Muscle of leg (tissue), 16 donors: Measurements from ENCODE around the gene LLCFC1. TPM values are rescaled to one million over a fixed set of nuclear protein-coding genes. Genes with fewer than 3 reads are reported as not detected.

Experiments used
- DNase-seq: peaks from one replicate; pipeline ENCODE4 v3.0.0; 2013
- H3K27ac ChIP-seq: one replicate; pipeline ENCODE4 v1.5.1; 2013; ENCODE audit warnings: mild to moderate bottlenecking, low read length, control low read depth
- H3K27me3 ChIP-seq: one replicate; pipeline ENCODE4 v1.6.1; 2013; ENCODE audit warnings: low read length; ENCODE audit not compliant: control insufficient read depth, insufficient read depth
- H3K36me3 ChIP-seq: one replicate; pipeline ENCODE4 v1.6.1; 2013; ENCODE audit warnings: low read length; ENCODE audit not compliant: control insufficient read depth, insufficient read depth
- H3K4me1 ChIP-seq: one replicate; pipeline ENCODE4 v1.6.1; 2013; ENCODE audit warnings: low read length; ENCODE audit not compliant: control insufficient read depth, insufficient read depth
- H3K4me3 ChIP-seq: one replicate; pipeline ENCODE4 v1.5.1; 2013; ENCODE audit warnings: low read length, control low read depth
- H3K9me3 ChIP-seq: replicated peaks from 2 replicates; pipeline ENCODE4 v1.6.1; 2013; ENCODE audit warnings: low read depth, low read length; ENCODE audit not compliant: control insufficient read depth
- WGBS: methylation state at CpG from one replicate; pipeline ENCODE4 v1.1.5; 2013; ENCODE audit warnings: missing lambda C conversion rate; ENCODE audit not compliant: insufficient coverage; 5-methylcytosine and 5-hydroxymethylcytosine counted together
- long read RNA-seq, 11 donors: transcript quantifications; one replicate each; lab custom pipeline, GENCODE V29; 2026
- polyA plus RNA-seq, 8 donors: library from polyadenylated mRNA; unstranded; fragments of 120-200 nt; gene quantifications; one replicate each; pipeline versions ENCODE4 v1.2.1 to v1.2.3, GENCODE V29; 2013; ENCODE audit warnings: inconsistent platforms in 1 of 8, low replicate concordance in 1 of 8; ENCODE audit not compliant: insufficient read length in 8 of 8, insufficient read depth in 1 of 8
- total RNA-seq: library from RNA; stranded (reverse); fragments of 120-200 nt; gene quantifications from one replicate; pipeline ENCODE4 v1.2.4, GENCODE V29; 2013

LLCFC1 gene
- total RNA-seq (not detected), polyA plus RNA-seq (under 1 TPM in 4 of 8 donors, not detected in 4; 0.23 to 0.39 (median 0.33) TPM)
- long read RNA-seq, donor 1, result 0 reads
- long read RNA-seq, donor 2, result 0 reads
- long read RNA-seq, donor 3, result 0 reads
- long read RNA-seq, donor 4, result 0 reads
- long read RNA-seq, donor 5, result 0 reads
- long read RNA-seq, donor 6, result 0 reads
- long read RNA-seq, donor 7, result 0 reads
- long read RNA-seq, donor 8, result 0 reads
- long read RNA-seq, donor 9, result 0 reads
- long read RNA-seq, donor 10, result 0 reads
- long read RNA-seq, donor 11, result 0 reads

DNA sequence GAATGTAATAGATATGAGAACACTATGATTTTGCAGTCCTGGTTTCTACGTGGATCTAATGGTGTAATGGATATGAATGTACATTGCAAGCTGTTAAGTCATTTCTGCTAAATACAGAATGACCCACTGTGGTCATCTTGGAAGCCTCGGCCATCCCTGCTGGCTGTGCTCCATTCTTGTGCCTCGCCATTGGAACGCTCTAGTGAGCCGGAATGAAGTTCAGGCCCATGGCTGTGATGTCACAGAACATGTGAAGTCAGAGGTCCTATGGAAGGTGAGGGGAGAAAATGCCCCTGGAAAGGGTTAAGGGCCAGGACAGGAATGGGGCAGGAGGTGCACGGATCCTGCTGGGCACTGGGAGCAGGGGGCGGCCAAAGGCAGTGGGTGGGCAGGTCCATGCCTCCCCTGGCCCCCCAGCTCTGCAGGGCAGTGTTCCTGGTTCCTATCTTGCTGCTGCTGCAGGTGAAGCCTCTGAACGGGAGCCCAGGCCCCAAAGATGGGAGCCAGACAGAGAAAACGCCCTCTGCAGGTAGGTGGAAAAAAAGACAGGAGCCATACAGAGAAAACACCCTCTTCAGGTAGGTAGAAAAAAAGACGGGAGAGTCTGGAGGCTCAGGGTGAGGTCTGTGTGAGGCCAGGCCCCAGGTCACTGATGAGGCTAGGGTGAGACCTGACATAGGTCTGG, at the start of gene LLCFC1:
Gene LLCFC1, plus strand, starts transcription at position 259 of the 685 bp plus-strand sequence. Its CDS starts 138 bp downstream, at position 397.
- Histone ChIP-seq H3K9me3 (no peaks in the 10 kb centered on the region), H3K4me3 (no peak within 1 kb of the TSS), H3K27ac (no peak within 1 kb of the TSS), H3K27me3 (no peaks in the 10 kb centered on the region), H3K4me1 (no peaks in the 10 kb centered on the region), H3K36me3 (no peaks in the 10 kb centered on the region)
- DNase-seq, result no peak
- 58% methylated on average over 9 of the region's 10 CpGs for WGBS

DNA sequence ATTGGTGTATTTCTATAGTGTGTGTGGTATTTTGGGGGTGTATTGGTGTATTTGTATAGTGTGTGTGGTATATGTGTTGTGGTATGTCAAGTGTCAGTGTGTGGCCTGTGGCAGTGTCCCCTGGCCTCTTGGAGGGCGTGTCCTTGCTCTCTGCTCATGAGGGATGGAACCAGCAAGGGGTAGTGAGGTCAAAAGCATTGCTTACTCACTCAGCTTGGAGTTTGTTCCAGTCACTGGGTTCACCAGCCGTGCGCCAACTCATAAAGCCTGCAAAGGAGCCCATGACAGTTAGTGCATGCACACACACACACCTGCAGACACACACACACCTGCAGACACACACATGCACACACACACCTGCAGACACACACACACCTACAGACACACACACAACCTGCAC, 49.5 kb upstream of the LLCFC1 start:
- WGBS, result 63% methylated on average over 3 of the region's 3 CpGs
- no peak for DNase-seq
- no peaks in the 10 kb centered on the region for H3K27me3 ChIP-seq
- no peaks in the 10 kb centered on the region for H3K9me3 ChIP-seq
- no peak overlapping the region for H3K4me3 ChIP-seq
- no peaks in the 10 kb centered on the region for H3K4me1 ChIP-seq
- no peak overlapping the region for H3K27ac ChIP-seq
- H3K36me3 ChIP-seq, result no peaks in the 10 kb centered on the region

DNA sequence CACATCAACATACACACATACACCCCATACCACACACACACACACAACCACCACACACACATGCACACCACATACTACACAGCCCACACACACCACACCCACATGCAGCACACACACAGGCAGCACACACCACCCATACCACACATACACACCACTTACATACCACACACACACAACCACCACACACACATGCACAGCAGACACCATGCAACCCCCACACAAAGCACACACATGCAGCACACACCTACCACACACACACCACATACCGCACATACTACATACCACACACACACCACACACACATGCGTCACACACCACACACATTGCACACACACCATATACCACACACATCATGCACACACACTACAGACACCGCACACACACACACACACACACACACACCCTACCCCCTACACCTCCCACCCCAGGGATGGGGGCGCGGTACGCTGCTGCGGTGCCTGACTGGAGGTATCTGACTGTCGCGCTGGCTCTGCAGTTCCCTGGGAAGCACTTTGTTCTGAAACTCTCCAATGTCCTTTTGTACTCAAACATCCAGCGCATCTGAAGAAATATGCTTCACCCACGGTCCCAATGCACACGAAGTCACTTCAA, 48.3 kb upstream of the LLCFC1 start:
- Histone ChIP-seq H3K27ac (no peak overlapping the region), H3K9me3 (no peaks in the 10 kb centered on the region), H3K4me3 (no peak overlapping the region), H3K36me3 (no peaks in the 10 kb centered on the region), H3K27me3 (no peaks in the 10 kb centered on the region), H3K4me1 (no peaks in the 10 kb centered on the region)
- DNase-seq, result no peak
- WGBS, result 79% methylated on average over 12 of the region's 12 CpGs

DNA sequence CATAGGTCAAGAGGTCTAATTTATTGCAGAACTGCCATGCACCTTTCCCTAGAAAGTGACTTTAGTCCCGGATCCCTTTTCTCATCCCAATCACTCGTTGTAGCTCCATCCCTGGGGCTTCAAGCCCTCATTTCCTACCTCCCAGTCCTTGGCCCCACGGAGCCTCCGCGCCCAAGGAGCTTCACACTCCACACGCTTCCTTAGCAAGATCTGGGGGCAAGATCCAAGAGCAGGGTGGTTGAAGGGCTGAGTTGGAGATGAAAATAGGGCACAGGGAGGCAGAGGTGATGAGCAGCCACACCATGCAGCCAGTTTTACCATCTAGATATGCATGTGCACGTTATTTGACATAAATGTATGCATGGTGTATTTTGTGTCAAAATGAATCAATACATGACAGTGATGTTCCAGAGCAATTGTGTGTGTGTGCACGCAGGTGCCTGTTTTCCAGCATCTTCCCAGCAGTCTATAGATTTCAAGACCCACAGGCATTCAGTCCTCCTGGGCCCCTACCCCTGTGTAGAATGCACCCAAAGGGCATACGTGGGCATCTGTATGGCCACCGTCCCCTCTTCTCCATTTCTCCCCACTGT, 47.7 kb upstream of the LLCFC1 start:
- Histone ChIP-seq H3K27ac (no peak overlapping the region), H3K27me3 (no peaks in the 10 kb centered on the region), H3K4me3 (no peak overlapping the region), H3K4me1 (no peaks in the 10 kb centered on the region), H3K9me3 (no peaks in the 10 kb centered on the region), H3K36me3 (no peaks in the 10 kb centered on the region)
- no peak for DNase-seq
- WGBS, result 66% methylated on average over 6 of the region's 10 CpGs

DNA sequence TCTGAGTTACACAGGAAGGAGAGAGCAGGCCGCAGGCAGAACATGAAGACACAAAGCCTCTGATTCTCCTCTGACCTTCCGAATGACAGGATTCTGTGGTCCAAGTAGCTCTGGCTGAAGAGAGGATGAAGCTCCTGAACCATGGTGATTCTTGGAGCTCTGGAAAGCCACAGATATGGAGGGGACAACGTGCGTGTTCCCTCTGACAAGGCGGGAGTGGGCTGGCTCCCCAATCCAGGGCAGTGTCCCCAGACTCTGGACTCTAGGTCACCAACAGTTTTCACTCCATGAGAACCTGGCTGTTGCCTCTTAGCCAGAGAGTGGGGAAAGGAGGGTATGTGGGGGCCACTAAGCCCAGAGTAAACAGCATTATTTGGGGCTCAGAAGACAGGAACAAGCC, 46.3 kb upstream of the LLCFC1 start:
- DNase-seq, result no peak
- 92% methylated on average over 2 of the region's 5 CpGs for WGBS
- H3K4me1 ChIP-seq, result no peaks in the 10 kb centered on the region
- H3K9me3 ChIP-seq, result no peaks in the 10 kb centered on the region
- no peak overlapping the region for H3K27ac ChIP-seq
- H3K4me3 ChIP-seq, result no peak overlapping the region
- H3K27me3 ChIP-seq, result no peaks in the 10 kb centered on the region
- H3K36me3 ChIP-seq, result no peaks in the 10 kb centered on the region

DNA sequence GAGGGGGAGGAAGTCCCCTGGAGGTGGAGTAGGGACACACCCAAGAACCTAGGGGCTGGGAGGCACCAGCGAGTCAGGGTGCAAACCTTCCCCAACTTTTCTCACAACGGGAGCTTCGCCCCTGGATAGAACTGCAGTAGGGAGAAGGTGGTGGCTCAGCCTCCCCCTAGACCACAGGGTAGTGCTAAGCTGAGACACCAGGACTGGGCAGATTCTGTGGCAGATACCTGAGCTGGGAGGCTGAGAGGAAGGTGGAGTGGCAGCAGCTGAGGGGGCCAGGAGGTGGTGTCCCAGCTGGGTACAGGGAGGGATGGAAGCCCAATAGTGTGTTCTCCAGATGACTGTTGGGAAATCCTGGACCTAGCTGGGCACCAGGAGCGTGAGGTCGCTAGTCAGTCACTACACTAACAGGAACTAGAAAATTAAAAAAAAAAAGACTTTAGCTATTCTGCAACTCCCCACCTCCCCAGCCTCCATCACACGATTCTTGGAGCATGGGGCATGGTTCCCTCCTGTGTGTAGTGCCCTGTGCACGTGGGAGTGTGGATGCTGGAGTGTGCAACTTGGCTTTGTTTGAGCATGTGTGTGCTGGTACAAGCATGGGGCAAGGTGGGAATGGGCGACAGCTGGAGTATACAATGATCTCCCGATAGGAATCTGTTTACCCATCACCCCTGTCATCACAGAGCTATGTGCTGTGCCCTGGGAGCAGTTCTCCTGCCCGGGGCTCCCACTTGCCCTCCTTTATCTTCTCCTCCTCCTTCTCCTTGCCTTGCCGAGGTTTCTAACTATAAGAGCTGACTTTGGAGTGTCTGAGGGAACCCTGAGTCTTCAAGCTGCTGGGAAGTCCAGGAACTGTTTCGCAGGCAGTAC, 44.9 kb upstream of the LLCFC1 start:
- Histone ChIP-seq H3K36me3 (no peaks in the 10 kb centered on the region), H3K27me3 (no peaks in the 10 kb centered on the region), H3K9me3 (no peaks in the 10 kb centered on the region), H3K4me1 (no peaks in the 10 kb centered on the region), H3K27ac (no peak overlapping the region), H3K4me3 (no peak overlapping the region)
- 73% methylated on average over 1 of the region's 12 CpGs for WGBS
- DNase-seq, result no peak

DNA sequence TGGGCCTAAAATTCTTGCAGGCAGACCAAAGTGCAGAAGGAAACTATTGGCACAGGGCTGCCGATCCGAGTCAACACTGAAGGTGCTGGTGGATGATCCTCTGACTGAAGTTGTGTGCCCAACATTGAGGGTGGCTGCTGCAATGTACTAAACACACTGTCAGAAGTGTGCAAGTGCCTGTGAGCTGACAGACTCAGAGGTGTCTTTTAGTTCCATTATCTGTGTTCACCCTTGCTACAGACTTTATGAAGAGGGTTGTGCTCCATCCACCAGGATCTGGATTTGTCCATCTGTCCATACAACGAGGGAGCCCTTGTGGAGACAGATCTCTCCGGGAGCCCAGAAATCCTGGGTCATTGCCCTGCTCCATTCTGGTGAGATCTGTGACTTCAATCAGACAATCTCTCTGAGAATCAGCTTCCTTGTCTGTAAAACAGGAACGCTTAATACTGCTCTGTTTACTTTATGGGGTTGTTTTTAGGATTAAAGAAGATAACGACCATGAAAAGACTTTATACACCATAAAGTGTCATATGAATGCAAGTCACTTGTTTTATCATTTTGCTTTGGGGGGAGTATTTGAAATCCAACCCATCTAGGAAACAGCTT, 44.2 kb upstream of the LLCFC1 start:
- DNase-seq, result no peak
- Histone ChIP-seq H3K4me3 (no peak overlapping the region), H3K9me3 (no peaks in the 10 kb centered on the region), H3K27me3 (no peaks in the 10 kb centered on the region), H3K4me1 (no peaks in the 10 kb centered on the region), H3K27ac (no peak overlapping the region), H3K36me3 (no peaks in the 10 kb centered on the region)
- WGBS, result 47% methylated on average over 2 of the region's 6 CpGs

DNA sequence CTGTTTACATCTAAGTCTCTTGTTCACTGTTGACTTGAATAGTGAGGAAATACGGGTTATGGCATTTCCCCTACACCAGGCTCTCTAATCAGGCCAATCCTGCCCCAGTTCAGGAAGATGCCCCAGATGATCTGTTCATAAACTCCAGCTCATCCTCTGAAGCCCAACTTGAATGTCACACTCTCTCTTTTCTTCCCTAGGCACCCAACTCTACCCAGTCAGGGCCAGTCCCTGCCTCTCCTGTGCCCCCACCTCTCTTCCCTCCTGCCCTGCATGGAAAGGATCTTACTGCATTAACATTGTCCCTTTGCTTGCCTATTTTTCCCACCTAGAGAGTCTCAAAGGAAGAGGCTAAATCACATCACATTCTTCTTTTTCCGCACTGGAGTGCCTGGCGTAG, 43.1 kb upstream of the LLCFC1 start:
- H3K27me3 ChIP-seq, result no peaks in the 10 kb centered on the region

DNA sequence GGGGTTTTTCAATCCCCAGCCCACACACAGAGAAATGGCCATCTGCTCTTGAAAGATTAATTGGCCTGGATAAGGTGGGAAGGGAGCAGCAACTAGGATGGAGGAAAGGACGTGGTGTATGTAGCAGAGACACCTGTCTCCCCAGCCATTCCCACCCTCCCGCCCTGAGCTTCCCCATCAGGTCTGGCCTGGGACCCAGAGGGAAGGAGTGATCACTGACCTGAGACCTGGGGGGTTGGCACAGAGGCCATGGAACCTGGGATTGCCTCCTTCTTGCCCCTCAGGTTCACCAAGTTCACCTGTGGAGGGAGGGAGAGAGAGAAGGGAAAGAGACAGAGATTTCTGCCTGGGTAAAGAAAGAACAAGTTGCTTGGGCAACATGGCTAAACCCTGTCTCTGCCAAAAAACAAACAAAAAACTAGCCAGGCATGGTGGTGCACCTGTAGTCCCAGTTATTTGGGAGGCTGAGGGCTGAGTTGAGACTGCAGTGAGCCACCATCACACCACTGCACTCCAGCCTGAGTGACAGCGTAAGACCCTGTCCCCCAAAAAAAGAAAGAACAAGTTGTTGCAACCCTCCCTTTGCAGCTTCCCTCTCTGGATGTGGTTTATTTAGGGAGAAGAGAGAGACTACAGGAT, 42.4 kb upstream of the LLCFC1 start:
- H3K27me3 ChIP-seq, result no peaks in the 10 kb centered on the region
- H3K27ac ChIP-seq, result no peak overlapping the region
- no peaks in the 10 kb centered on the region for H3K36me3 ChIP-seq
- DNase-seq, result no peak
- H3K4me3 ChIP-seq, result no peak overlapping the region
- H3K4me1 ChIP-seq, result no peaks in the 10 kb centered on the region
- no CpG with 5 or more reads among the region's 3 CpGs for WGBS
- H3K9me3 ChIP-seq, result no peaks in the 10 kb centered on the region

More for the DNA sequence above, 43.1 kb upstream of the LLCFC1 start:
- no peak for DNase-seq
- H3K4me3 ChIP-seq, result no peak overlapping the region
- no CpG with 5 or more reads among the region's 3 CpGs for WGBS
- H3K9me3 ChIP-seq, result no peaks in the 10 kb centered on the region
- no peaks in the 10 kb centered on the region for H3K4me1 ChIP-seq
- H3K27ac ChIP-seq, result no peak overlapping the region
- H3K36me3 ChIP-seq, result no peaks in the 10 kb centered on the region
